Activated T-helper 1 cell treated with anti-CD3 and anti-CD28 coated beads, Interleukin-12 subunit alpha, Interleukin-12 subunit beta, Interleukin-2, Interleukin-4 antibody, amounts not matched to agents 30 ng/mL and 10 ng/mL and 1 ng/mL, durations not matched to agents 14 hours and 24 hours and 36 hours (primary cell): Measurements from ENCODE around the gene SLCO6A1. TPM values are rescaled to one million over a fixed set of nuclear protein-coding genes. Genes with fewer than 3 reads are reported as not detected.
"Not testable (repeated sequence)": the region's sequence is repeated elsewhere in the genome, so short reads cannot be mapped to it uniquely, and the experiment has no call there.

Experiments used
- DNase-seq: peaks from one replicate; pipeline ENCODE4 v3.0.0; 2021; ENCODE audit warnings: low spot score
- H3K27ac Mint-ChIP-seq: one replicate; pipeline ENCODE4 v1.8.0; 2021; ENCODE audit warnings: mild to moderate bottlenecking, mixed read lengths
- H3K27me3 Mint-ChIP-seq: one replicate; pipeline ENCODE4 v1.8.0; 2022; ENCODE audit warnings: mild to moderate bottlenecking, moderate library complexity, mixed read lengths; ENCODE audit not compliant: insufficient read depth
- H3K36me3 Mint-ChIP-seq: one replicate; pipeline ENCODE4 v1.8.0; 2021; ENCODE audit warnings: low read depth, mixed read lengths
- H3K4me1 Mint-ChIP-seq: one replicate; pipeline ENCODE4 v1.8.0; 2021; ENCODE audit warnings: low read depth, mixed read lengths
- H3K4me3 Mint-ChIP-seq: one replicate; pipeline ENCODE4 v1.8.0; 2021; ENCODE audit warnings: mild to moderate bottlenecking, moderate library complexity, mixed read lengths
- H3K9me3 Mint-ChIP-seq: one replicate; pipeline ENCODE4 v1.8.0; 2021; ENCODE audit warnings: mixed read lengths
- intact Hi-C: fragments of 100-400 bp; cut with micrococcal nuclease; formaldehyde crosslinking; loops from one replicate; pipeline ENCODE4 v1.15.1; 2024
- total RNA-seq: library from RNA; stranded (reverse); gene quantifications from 2 replicates; pipeline ENCODE4 v1.2.3, GENCODE V29; 2022

The SLCO6A1 gene
- total RNA-seq, 1 donor from 2014 or later = not detected

DNA sequence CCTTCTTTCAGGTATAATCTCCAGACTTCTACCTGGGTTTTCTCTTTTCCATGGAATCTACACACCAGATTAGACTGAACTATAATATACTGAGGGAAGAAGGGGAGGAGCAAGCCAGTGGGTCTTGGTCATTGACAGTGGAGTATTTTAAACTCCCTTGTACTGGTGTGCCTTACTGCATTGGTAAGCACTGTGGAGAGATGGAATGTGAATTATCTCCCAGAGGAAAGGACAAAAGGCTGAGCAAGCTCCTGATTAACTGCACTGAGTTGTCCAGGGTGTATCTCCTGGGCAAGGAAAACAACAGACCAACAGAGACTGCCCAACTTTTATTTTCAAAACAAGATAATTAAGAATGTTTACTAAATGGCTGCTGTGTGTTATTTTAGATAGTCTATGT, 29.8 kb upstream of the SLCO6A1 start:
- Mint-ChIP-seq H3K36me3 (no peaks in the 10 kb centered on the region), H3K4me1 (peaks cover 3% of the 10 kb centered on the region), H3K4me3 (no peak overlapping the region), H3K27me3 (peaks cover 9% of the 10 kb centered on the region), H3K9me3 (peaks cover 4% of the 10 kb centered on the region), H3K27ac (no peak overlapping the region)
- intact Hi-C loops = no loop called here
- no peak for DNase-seq

DNA sequence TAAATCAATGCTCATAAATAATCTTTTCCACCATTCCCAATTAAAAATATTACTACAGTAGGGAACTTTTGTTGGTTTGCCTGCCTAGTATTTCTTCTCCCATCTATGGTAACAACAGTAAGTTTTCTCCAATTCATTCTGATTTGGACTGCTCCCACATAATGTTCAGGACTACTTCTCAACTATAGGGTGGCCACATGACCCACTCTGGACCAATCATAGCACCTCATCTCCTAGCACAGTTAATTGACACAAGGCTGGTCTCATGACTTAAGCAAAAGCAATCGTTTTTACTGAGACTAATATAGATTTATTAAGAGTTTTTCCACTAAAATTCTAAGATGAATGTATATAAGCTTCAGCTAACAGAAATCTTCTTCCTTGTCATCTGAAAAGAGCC, 28.7 kb upstream of the SLCO6A1 start:
- Mint-ChIP-seq H3K4me1 (peaks cover 9% of the 10 kb centered on the region), H3K9me3 (peaks cover 4% of the 10 kb centered on the region), H3K27ac (no peak overlapping the region), H3K4me3 (no peak overlapping the region), H3K36me3 (no peaks in the 10 kb centered on the region), H3K27me3 (peaks cover 9% of the 10 kb centered on the region)
- intact Hi-C loops = no loop called here
- DNase-seq = no peak

- no peak for DNase-seq
- H3K9me3 Mint-ChIP-seq = peaks cover 4% of the 10 kb centered on the region
- intact Hi-C loops = no loop called here
Measured at GRCh38 chr5:102523541-102524175, 24.9 kb upstream of the SLCO6A1 start.

DNA sequence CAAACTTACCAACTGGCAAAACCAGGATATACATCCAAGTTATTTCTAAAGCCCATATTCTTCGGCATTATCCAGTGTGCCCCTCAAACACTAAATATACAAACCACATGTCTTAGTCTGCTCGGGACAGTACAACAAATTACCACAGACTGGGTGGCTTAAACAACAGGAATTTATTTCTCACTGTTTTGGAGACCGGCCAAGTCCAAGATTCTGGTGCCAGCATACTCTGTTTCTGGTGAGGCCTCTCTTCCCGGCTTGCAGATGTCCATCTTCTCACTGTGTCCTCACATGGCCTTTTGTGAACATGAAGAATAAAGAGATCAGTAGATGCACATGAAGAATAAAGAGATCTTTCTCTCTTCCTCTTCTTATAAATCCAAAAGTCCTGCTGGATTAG, 12.9 kb upstream of the SLCO6A1 start:
- H3K4me1 Mint-ChIP-seq = no peaks in the 10 kb centered on the region
- H3K9me3 Mint-ChIP-seq = no peaks in the 10 kb centered on the region
- no peaks in the 10 kb centered on the region for H3K36me3 Mint-ChIP-seq
- H3K27me3 Mint-ChIP-seq = no peaks in the 10 kb centered on the region
- H3K27ac Mint-ChIP-seq = no peak overlapping the region
- DNase-seq = no peak
- no peak overlapping the region for H3K4me3 Mint-ChIP-seq
- intact Hi-C loops = no loop called here

More at GRCh38 chr5:102523541-102524175, 24.9 kb upstream of the SLCO6A1 start:
- Mint-ChIP-seq H3K4me3 (no peak overlapping the region), H3K4me1 (peaks cover 9% of the 10 kb centered on the region), H3K36me3 (no peaks in the 10 kb centered on the region), H3K27ac (no peak overlapping the region), H3K27me3 (peaks cover 8% of the 10 kb centered on the region)

DNA sequence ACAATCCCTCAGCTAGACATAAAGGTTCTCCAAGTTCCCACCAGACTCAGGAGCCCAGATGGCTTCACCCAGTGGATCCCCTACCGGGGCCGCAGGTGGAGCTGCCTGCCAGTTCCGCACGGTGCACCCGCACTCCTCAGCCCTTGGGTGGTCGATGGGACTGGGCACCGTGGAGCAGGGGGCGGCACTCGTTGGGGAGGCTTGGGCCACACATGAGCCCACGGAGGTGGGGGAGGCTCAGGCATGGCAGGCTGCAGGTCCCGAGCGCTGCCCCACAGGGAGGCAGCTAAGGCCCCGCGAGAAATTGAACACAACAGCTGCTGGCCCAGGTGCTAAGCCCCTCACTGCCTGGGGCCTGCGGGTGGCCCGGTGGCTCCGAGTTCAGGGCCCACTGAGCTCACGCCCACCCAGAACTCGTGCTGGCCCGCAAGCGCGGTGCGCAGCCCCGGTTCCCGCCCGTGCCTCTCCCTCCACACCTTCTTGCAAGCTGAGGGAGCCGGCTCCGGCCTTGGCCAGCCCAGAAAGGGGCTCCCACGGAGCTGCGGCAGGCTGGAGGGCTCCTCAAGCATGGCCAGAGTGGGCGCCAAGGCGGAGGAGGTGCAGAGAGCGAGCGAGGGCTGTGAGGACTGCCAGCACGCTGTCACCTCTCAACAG, 7.4 kb downstream of the SLCO6A1 start:
- H3K36me3 Mint-ChIP-seq, H3K27me3 Mint-ChIP-seq, H3K9me3 Mint-ChIP-seq, H3K27ac Mint-ChIP-seq, intact Hi-C loops, DNase-seq, H3K4me3 Mint-ChIP-seq, H3K4me1 Mint-ChIP-seq: not testable (repeated sequence)

- Mint-ChIP-seq H3K27me3 (peaks cover 3% of the 10 kb centered on the region), H3K9me3 (no peaks in the 10 kb centered on the region)
- intact Hi-C loops = no loop called here
Measured at GRCh38 chr5:102483736-102484135, 15.1 kb downstream of the SLCO6A1 start.

DNA sequence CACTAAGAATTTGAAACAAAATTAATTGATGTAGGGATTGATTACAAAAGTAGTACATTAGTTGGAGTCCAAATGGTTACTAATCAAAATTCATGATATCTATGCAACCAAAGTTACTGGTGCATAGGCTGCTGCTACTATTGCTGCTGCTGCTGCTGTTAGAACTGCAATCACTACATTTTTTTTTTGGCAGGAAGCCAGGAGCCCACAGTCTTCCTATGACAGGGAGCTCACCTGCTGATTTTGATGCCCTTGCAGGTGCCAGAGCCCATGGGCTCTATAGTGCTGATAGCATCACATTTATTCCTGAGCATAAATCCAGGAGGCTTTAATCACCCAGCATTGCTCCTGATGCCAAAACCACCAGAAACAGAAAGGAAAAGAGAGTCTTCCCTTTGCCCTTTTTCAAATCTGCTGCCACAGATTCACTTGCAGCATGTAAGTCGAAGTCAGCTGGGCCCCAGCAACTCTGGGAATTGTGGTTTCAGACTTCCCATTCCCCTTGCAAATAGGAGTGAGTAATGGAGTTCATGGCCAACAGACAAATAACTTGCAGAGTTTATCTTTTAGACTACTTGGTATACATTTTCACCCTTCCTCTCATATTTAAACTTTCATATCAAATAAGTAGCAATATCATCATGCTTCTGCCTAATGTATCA, 17.6 kb downstream of the SLCO6A1 start:
- Mint-ChIP-seq H3K4me3 (no peak overlapping the region), H3K36me3 (no peaks in the 10 kb centered on the region), H3K27ac (no peak overlapping the region), H3K4me1 (no peaks in the 10 kb centered on the region), H3K27me3 (peaks cover 3% of the 10 kb centered on the region), H3K9me3 (no peaks in the 10 kb centered on the region)
- intact Hi-C loops = no loop called here
- no peak for DNase-seq

More at GRCh38 chr5:102483736-102484135, 15.1 kb downstream of the SLCO6A1 start:
- DNase-seq = no peak
- Mint-ChIP-seq H3K4me1 (no peaks in the 10 kb centered on the region), H3K4me3 (no peak overlapping the region), H3K36me3 (no peaks in the 10 kb centered on the region), H3K27ac (no peak overlapping the region)

DNA sequence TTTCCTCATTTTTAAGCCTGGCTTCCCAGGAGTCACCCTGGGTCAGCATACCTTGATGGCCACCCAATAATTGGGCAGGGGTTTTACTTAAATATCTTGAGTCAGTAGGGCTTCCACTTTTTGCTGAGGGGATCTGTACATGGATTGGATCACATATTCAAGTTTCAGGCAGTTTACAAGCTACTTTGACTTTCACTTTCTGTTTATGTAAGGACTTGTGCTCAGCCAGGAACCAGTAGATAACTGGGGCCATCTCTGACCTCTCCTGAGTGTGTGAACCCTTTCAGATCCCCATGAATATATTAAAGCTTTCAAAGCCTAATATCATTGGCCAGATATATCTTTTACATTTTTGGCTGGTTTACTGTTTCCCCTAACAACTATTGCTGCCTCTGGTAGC, 45.1 kb downstream of the SLCO6A1 start:
- no peaks in the 10 kb centered on the region for H3K4me1 Mint-ChIP-seq
- H3K4me3 Mint-ChIP-seq = no peak overlapping the region

GRCh38 chr5:102451082-102451481, 47.7 kb downstream of the SLCO6A1 start:
- Mint-ChIP-seq H3K27me3 (no peaks in the 10 kb centered on the region), H3K4me1 (no peaks in the 10 kb centered on the region), H3K27ac (no peak overlapping the region), H3K9me3 (no peaks in the 10 kb centered on the region), H3K4me3 (no peak overlapping the region), H3K36me3 (no peaks in the 10 kb centered on the region)
- intact Hi-C loops = no loop called here
- no peak for DNase-seq

More for the DNA sequence above, 45.1 kb downstream of the SLCO6A1 start:
- no peak overlapping the region for H3K27ac Mint-ChIP-seq
- H3K27me3 Mint-ChIP-seq = no peaks in the 10 kb centered on the region
- no peaks in the 10 kb centered on the region for H3K36me3 Mint-ChIP-seq
- no peaks in the 10 kb centered on the region for H3K9me3 Mint-ChIP-seq
- intact Hi-C loops = no loop called here
- DNase-seq = no peak

- H3K36me3 Mint-ChIP-seq = no peaks in the 10 kb centered on the region
- no peak overlapping the region for H3K4me3 Mint-ChIP-seq
- H3K4me1 Mint-ChIP-seq = no peaks in the 10 kb centered on the region
- no peaks in the 10 kb centered on the region for H3K27me3 Mint-ChIP-seq
- no peak overlapping the region for H3K27ac Mint-ChIP-seq
- H3K9me3 Mint-ChIP-seq = no peaks in the 10 kb centered on the region
- intact Hi-C loops = no loop called here
- no peak for DNase-seq
Measured at GRCh38 chr5:102450313-102450990, 48.3 kb downstream of the SLCO6A1 start.

DNA sequence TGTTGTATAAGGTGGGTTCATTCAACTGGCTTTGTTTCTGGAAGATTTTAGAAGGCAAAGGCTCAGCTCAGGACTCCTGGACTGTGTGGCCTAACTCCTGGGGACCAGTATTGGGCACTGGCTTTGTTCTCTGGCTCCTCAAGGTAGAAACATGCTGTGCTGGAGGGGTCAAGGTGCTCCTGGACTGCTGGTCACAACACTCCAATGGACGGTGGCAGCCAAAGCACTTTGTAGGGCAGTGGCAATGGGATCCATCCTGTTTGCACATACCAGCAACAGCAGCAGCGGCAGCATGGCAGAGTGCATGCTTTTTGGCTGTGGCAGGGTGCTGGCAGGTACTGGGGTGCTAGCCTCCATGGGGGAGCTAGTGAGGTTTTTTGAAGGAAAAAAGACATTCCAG, 65.3 kb downstream of the SLCO6A1 start:
- intact Hi-C loops = no loop called here
- H3K4me1 Mint-ChIP-seq = no peaks in the 10 kb centered on the region
- H3K27ac Mint-ChIP-seq = no peak overlapping the region
- H3K4me3 Mint-ChIP-seq = no peak overlapping the region
- no peaks in the 10 kb centered on the region for H3K9me3 Mint-ChIP-seq
- no peaks in the 10 kb centered on the region for H3K27me3 Mint-ChIP-seq
- no peak for DNase-seq
- H3K36me3 Mint-ChIP-seq = no peaks in the 10 kb centered on the region

- Mint-ChIP-seq H3K4me1 (no peaks in the 10 kb centered on the region), H3K27me3 (no peaks in the 10 kb centered on the region), H3K9me3 (no peaks in the 10 kb centered on the region), H3K36me3 (no peaks in the 10 kb centered on the region), H3K4me3 (no peak overlapping the region), H3K27ac (no peak overlapping the region)
- no peak for DNase-seq
- intact Hi-C loops = no loop called here
Measured at GRCh38 chr5:102421647-102422046, 77.2 kb downstream of the SLCO6A1 start.

GRCh38 chr5:102418531-102418930, 80.3 kb downstream of the SLCO6A1 start:
- Mint-ChIP-seq H3K4me3 (no peak overlapping the region), H3K27ac (no peak overlapping the region), H3K27me3 (no peaks in the 10 kb centered on the region), H3K36me3 (no peaks in the 10 kb centered on the region), H3K4me1 (no peaks in the 10 kb centered on the region), H3K9me3 (no peaks in the 10 kb centered on the region)
- DNase-seq = no peak
- intact Hi-C loops = no loop called here
